ENCODE measurements around the gene ENTPD6.

DNA sequence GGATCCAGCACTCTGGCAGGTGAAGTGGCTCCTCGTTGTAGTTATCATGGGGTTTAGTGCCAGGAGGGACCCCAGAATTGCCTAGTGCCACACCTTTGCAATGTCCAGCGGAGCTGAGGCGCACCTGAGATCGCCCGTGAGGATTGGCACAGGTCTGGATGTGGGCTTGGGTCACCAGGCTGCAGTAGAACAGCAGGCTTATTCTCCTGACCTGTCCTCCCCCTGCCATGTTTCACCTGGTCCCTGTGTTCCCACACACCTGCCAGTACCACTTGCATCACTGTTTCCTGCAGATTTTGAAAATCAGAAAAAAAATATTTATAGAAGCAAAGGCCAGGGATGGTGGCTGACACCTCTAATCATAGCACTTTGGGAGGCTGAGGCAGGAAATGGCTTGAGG is 16.7 kb downstream of the ENTPD6 start:
- TF ChIP-seq GATA2 (IDR thresholded peaks at IDR 0.05; ENCODE audit: low read depth, low read length) (no peak), GATA3 (IDR thresholded peaks at IDR 0.05; ENCODE audit: low read depth, low read length) (no peak)
